Activated CD4-positive, alpha-beta T cell treated with anti-CD3 and anti-CD28 coated beads, Interleukin-2, amount 50 U/mL, for 1 hour (primary cell): ENCODE data around the gene ZNF507.

Source experiments
- DNase-seq: peaks from one replicate; pipeline ENCODE4 v3.0.0-alpha.2; 2020

ZNF507 gene

GRCh38 chr19:32345261-32346207 lies at the start of gene ZNF507:
Gene ZNF507, plus strand, starts transcription at chr19:32345610. Its CDS starts 7,221 bp downstream, at chr19:32352831.
- DNase-seq, result peak; percentile 74

- no peak for DNase-seq
These were observed 48.7 kb upstream of the ZNF507 start for GRCh38 chr19:32296694-32297093.

GRCh38 chr19:32302778-32303177 lies 42.6 kb upstream of the ZNF507 start:
- DNase-seq, result no peak

- DNase-seq, result no peak
These were observed 42.2 kb upstream of the ZNF507 start for GRCh38 chr19:32303193-32303592.

GRCh38 chr19:32307591-32307990 lies 37.8 kb upstream of the ZNF507 start:
- DNase-seq, result no peak

GRCh38 chr19:32308431-32309077 lies 36.9 kb upstream of the ZNF507 start:
- DNase-seq, result no peak

GRCh38 chr19:32309711-32310390 lies 35.6 kb upstream of the ZNF507 start:
- no peak for DNase-seq

- no peak for DNase-seq
These were observed 34.0 kb upstream of the ZNF507 start for GRCh38 chr19:32311371-32311770.

- no peak for DNase-seq
These were observed 31.7 kb upstream of the ZNF507 start for GRCh38 chr19:32313569-32314265.

- DNase-seq, result no peak
These were observed 29.4 kb upstream of the ZNF507 start for GRCh38 chr19:32316034-32316433.

GRCh38 chr19:32317086-32317485 lies 28.3 kb upstream of the ZNF507 start:
- no peak for DNase-seq

- no peak for DNase-seq
These were observed 26.4 kb upstream of the ZNF507 start for GRCh38 chr19:32318884-32319520.

GRCh38 chr19:32322541-32322940 lies 22.9 kb upstream of the ZNF507 start:
- no peak for DNase-seq

GRCh38 chr19:32324631-32325285 lies 20.7 kb upstream of the ZNF507 start:
- no peak for DNase-seq

GRCh38 chr19:32330213-32330857 lies 15.1 kb upstream of the ZNF507 start:
- DNase-seq, result no peak

GRCh38 chr19:32333227-32333626 lies 12.2 kb upstream of the ZNF507 start:
- DNase-seq, result no peak

- no peak for DNase-seq
These were observed 8.9 kb upstream of the ZNF507 start for GRCh38 chr19:32336259-32337083.

- no peak for DNase-seq
These were observed 8.2 kb upstream of the ZNF507 start for GRCh38 chr19:32337084-32337808.

- DNase-seq, result no peak
These were observed 6.0 kb upstream of the ZNF507 start for GRCh38 chr19:32339423-32339822.
